IPS-11a (cell line): ENCODE measurements around the gene G3BP1.
"Not testable (repeated sequence)": the region's sequence is repeated elsewhere in the genome, so short reads cannot be mapped to it uniquely, and the experiment has no call there.

Experiments used
- H3K4me3 ChIP-seq: one replicate; pipeline ENCODE4 v1.5.1; 2013; ENCODE audit warnings: low read depth, low read length, control low read depth

G3BP1 gene

DNA sequence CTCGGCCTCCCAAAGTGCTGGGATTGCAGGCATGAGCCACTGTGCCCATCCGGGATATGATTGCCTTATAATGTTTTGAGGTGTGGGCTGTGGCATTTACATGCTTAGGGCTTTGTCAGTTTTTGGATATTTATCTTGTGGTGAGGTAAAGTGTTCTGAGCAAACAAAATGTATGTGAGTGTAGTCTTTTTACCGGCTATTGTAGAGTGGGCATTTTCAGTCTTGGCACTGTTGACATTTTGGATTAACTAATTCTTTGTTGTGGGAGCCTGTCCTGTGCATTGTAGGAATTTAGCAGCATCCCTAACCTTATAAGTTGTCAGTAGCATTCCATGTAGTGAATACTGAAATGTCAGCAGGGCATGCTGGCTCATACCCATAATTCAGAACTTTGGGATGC, 21.6 kb downstream of the G3BP1 start:
- H3K4me3 ChIP-seq: no peak overlapping the region

DNA sequence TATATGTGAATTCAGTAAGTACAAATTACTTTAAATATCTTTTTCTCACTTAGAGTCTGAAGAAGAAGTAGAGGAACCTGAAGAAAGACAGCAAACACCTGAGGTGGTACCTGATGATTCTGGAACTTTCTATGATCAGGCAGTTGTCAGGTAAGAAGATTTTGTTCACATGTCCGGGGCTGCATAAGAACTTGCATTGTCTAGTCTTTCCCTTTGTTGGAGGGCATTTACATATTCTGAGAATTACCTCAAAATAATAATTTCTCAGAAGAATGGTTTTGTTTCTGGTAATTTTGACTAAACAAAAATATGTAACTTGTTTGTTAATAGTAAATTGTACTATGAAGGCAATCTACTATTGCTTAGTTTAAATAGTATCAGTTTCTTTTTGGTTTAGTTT, 23.7 kb downstream of the G3BP1 start:
- no peak overlapping the region for H3K4me3 ChIP-seq

DNA sequence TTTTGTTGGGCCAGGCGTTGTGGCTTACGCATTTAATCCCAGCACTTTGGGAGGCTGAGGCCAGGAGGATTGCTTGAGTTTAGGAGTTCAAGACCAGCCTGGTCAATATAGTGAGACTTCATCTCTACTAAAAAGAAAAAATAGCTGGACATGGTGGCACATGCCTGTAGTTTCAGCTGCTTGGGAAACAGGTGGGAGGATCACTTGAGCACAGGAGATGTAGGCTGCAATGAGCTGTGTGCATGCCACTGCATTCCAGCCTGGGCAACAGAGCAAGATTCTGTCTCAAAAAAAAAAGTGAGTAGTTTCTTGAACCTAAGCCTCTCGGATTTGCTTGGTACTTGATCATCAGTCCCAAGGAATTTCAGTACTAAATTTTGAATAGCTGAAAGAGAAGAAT, 26.9 kb downstream of the G3BP1 start:
- no peak overlapping the region for H3K4me3 ChIP-seq

DNA sequence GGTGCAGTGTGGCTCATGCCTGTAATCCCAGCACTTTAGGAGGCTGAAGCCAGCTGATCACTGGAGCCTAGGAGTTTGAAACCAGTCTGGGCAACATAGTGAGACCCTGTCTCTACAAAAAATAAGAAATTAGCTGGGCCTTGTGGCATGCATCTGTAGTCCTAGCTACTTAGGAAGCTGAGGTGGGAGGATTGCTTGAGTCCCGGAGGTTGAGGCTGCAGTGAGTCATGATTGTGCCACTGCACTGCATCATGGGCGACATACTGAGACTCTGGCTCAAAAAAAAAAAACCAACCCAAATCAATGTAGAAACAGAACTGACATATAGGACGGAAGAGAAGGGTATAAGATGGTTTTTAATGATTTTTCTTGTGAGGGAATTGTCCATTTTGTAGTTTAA, 27.7 kb downstream of the G3BP1 start:
- no peak overlapping the region for H3K4me3 ChIP-seq

DNA sequence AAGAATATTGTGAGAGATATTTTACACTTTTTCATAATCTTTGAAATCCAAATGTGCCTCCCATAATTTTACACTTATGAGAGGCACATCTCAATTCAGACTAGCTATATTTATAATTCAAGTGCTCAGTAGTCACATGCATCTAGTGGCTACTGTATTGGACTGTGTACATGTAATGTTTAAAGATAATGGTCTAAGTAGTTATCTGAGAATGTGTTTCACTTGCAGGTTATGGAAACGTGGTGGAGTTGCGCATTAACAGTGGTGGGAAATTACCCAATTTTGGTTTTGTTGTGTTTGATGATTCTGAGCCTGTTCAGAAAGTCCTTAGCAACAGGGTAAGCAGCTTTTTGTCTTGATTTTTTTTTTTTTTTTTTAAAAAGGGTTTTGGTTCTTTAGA, 28.8 kb downstream of the G3BP1 start:
- H3K4me3 ChIP-seq: no peak overlapping the region

DNA sequence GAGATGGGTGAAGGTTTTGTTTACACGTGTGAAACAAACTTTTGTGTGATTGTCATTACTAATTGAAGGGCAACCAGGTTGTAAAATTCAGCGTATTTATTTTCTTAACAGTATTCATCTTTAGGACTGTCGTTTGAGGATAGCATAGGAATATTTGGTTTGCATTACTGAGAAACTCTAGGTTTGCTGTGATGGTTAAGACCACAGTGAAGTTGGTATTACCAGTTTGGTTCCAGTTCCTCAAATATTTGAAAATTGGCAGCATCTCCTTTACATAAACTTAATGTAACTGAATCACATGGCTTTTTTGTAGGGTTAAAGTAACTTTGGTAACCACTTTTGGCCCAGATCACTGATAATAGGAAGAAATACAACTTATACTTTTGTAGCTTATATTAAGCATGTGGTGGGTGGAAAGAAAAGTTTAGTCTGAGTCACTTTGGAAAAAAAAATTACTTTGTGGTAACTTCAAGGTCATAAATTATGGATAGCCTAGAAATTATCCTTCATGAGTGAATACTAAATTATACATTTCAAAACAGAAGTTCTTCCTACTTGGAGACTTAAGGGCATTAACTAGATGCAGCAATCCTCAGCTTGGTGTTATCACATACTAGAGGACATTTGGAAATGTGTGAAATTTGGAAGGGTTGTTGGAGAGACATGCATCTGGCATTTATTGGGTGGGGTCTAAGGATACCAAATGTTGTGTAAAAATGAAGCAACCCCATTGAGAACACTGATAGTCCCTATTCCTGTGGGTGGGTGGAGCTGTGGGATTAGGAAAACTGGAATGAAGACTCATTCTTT, 33.9 kb downstream of the G3BP1 start:
- no peak overlapping the region for H3K4me3 ChIP-seq

DNA sequence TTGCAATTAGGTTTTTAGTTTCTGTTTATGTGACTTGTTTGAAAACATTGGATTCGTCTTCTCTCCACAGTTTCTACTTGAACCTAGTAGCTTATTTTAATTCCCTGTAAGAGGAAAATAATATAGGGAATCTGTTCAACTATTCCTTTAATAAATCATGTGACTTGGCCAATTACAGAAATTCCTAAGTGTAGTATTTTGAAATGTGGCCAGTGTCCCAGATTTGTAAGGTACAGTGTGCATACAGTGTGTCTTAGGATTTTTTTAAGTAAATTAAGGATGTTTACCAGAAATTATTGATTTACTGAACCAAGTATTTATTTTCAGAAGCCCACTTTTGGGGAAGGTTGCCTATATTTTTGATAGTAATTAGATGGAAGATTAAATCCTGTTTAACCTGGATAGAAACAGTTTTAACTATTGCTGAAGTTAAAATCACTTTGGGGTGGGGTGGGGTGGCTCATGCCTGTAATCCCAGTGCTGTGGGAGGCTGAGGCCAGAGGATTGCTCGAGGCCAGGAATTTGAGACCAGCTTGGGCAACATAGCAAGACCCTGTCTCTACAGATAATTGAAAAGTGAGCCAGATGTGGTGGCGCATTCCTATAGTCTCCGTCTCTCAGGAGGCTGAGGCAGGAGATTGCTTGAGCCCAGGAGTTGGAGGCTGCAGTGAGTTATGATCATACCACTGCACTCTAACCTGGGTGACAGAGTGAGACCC, 36.9 kb downstream of the G3BP1 start:
- no peak overlapping the region for H3K4me3 ChIP-seq

DNA sequence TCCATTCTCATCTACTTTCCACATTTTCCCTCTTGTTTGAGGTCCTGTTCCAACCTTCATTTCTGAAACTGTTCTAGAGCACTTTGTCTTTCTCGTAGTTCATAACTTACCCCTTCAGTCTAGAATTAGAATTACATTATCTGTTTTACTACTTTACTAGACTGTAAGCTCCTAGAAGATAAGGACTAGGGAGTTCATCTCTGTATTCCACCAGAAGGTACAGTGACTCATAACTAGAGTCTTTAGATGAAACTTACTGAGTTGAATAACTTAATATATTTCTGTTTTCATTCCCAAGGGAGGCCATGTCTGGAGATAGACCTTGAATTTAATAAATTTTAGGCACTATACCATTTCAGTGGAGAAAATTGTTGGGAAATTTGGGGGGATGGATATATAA, 38.7 kb downstream of the G3BP1 start:
- H3K4me3 ChIP-seq: no peak overlapping the region

DNA sequence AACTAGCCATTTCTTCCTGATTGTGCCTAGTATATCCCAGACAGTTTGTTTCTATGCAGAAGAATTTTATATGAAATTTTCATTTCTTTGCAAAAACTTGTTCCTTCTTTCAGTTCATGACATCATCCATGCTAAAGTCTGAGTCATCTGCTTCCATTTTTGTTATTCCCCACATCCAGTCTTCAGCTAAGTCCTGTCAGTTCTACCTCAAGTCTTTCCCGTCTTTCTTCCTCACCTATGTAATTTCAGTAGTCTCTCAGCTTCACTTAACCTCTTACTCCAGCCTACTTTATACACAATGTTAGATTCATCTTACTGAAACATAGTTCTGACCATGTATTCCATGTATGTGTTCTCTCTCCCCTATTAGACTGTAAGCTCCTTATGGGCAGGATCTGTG, 39.1 kb downstream of the G3BP1 start:
- no peak overlapping the region for H3K4me3 ChIP-seq

DNA sequence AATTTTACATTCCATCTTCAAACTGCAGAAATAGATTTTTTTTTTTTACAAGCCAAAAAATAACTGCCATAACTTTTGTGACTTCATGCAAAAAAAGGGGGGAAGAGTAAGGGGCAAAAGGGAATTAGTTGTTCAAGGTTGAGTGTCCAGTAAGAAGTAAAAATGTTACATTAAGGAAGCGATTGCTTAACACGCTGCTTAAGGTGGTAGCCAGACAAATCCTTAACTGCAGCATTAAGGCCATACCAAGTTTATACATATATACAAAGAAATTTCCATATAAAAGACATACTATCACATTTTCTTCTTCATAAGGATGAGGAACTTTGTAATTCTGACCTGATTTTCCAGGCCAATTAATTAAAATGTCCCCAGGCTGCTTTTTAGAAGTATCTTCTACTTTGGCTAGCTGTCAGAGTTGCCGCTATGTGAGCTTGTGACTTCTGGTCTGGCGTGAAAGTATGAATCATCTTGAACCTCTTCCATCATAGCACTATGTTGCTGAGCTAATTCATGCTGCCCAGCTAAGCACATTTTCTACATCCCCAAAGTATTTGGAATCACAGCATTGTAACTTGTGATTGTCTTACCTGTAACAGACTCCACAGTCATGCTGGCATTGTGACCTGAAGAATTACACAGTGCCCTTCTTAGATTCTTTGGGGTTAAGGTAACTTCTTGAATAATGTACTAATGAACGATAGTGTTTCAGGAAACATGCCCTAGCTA, 40.0 kb downstream of the G3BP1 start:
- no peak overlapping the region for H3K4me3 ChIP-seq

DNA sequence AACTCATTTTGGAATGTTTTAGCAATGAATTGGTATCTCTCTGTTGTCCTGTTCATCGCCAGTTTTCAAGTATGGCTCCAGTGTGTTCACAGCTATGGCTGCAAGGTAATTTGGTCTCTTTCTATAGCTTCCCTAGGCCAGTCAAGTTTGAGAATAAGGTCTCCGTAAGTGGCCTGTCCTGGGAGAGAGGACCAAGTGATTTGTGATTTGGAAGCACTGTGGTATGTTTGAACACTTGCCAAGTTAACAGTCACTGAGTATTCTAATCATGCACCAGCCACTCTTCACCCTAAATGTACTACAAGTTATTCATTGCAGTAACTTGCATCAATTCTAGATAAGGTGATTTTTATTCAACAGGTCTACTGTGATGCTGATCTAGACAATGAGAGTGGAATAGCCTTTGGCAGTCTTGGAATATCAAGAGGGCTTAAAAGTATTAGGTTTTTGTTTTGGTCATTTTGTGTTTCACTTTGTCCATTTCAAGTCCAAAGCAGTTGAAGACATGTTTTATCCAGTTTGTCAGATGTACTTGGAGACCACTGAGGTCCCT, 41.1 kb downstream of the G3BP1 start:
- no peak overlapping the region for H3K4me3 ChIP-seq

DNA sequence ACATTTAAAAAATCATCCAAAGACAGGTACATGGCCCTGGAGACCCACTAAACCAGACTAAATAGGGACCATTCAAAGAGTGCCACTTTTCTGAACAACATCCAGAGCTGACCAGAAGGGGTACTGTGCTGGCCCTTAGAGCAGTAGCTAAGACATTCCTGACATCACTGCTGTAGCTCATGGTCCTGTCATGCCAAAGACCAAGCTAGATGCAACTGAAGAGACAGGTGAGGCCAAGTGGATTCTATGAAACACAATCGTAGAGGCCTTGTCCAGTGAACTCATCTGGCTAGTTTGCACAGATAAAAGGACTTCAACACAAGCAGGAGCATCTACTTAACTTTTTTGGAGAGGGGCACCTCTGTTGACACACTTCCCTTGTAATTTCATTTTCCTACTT, 43.3 kb downstream of the G3BP1 start:
- H3K4me3 ChIP-seq: no peak overlapping the region

DNA sequence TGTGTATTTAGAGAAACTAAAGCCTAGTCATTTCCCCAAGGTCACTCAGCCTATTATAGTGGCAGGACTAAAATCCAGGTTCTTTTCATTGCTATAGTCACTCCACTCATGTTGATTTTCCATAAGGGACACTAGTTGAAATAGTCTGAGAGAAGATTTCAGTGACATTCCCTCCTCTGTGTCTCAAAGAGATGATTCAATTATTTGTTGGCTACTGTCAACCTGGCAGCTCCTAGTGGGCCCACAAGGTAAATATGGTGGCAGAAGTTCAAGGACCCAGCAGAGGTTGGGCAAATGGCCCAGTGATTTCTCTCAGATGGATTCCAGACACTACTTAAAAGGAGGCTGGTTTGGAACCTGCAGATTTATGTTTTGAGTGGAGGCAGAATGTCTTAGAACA, 48.1 kb downstream of the G3BP1 start:
- H3K4me3 ChIP-seq: no peak overlapping the region

DNA sequence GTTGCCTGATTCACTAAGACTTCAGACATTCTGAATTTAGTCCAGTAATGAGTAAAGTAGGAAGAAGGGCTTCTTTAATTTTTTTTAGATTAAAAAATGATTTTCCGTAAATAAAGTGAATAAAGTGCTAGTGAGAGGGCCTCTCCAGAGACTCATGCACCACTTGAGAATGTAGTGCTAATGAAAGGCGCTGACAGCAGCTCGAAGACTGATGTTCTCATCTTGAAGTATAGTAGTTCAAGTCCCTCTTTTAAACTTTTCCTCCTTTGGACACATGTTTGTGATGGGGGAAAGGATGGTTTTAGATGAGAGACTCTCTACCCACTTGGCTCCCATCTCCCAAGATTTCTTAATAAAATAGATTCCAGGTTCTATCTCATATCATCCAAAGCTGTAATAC, 48.5 kb downstream of the G3BP1 start:
- H3K4me3 ChIP-seq: no peak overlapping the region

DNA sequence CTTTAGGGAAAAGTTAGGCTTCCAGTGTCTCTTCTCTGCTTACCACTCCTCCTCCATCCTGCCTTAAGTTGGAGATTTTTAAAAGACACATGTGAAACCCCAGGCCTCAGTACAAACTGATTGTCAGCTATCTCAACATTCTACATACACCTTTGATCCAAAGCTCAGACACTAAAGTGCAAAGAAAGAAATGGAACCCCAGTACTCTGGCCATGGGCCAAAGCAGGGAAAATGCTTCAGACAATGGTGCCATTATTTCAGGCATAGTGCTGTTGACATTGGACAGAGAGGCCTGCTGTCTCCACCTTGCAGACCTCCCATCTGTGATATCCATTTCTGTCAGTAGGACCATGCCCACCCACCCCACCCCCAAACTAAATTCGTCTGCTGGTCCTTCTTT, 49.1 kb downstream of the G3BP1 start:
- no peak overlapping the region for H3K4me3 ChIP-seq

DNA sequence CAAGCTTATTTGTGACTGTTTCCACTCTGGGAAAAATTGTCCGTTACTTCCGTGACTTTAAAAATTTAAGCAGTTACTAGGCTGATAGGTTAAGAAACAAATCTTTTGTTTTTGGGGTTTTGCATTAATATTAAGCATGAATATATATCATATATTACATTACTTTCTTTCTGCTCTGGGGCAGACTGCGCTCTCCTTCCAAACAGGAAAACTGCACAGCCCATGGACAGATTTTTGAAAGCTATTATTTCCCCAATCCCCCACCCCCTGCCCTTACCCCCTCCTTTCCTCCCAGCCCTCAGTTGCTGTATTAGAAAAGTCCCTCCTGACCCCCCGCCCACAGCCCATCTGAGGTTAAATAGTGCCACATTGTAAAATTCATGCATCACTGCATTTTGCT, 50.4 kb downstream of the G3BP1 start:
- H3K4me3 ChIP-seq: no peak overlapping the region

DNA sequence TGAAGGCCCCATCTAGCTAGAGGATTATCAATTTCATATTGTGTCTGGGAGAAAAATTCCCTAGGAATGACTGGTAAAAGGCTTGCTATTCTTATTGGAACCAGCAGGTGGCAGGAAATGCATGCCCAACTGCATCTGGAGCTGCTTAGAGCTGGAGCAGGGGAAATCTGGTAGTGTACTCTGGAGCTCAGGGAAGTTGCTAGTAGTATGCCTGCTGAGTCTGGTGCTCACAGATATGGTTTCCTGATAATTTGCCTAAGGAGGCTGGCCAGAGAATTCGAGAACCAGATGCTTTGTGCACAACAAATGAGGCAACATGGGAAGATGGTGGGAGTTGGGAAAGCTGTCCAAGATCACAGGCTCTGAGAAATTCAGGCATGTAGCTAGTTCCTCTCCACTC, 53.7 kb downstream of the G3BP1 start:
- no peak overlapping the region for H3K4me3 ChIP-seq

DNA sequence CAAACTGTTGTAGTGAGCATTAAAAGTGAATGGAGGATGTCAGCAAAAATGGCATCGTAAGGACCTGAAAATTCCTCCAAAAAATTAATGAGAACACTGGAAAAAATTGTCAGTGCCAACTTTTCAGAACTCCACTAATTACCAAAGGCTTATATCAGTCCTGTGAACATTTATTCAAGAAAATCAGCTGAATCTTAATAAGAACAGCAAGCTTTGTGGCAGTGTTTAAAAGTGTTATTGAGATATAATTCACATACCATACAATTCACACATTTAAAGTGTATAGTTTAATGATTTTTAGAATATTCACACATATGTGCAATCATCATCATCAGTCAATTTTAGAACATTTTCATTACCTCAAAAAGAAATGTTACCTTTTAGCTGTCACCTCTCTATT, 57.6 kb downstream of the G3BP1 start:
- H3K4me3 ChIP-seq: no peak overlapping the region

DNA sequence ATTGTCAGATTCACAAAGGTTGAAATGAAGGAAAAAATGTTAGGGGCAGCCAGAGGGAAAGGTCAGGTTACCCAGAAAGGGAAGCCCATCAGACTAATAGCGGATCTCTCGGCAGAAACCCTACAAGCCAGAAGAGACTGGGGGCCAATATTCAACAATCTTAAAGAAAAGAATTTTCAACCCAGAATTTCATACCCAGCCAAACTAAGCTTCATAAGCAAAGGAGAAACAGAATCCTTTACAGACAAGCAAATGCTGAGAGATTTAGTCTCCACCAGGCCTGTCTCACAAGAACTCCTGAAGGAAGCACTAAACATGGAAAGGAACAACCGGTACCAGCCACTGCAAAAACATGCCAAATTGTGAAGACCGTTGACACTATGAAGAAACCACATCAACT, 61.1 kb downstream of the G3BP1 start:
- H3K4me3 ChIP-seq: not testable (repeated sequence)

DNA sequence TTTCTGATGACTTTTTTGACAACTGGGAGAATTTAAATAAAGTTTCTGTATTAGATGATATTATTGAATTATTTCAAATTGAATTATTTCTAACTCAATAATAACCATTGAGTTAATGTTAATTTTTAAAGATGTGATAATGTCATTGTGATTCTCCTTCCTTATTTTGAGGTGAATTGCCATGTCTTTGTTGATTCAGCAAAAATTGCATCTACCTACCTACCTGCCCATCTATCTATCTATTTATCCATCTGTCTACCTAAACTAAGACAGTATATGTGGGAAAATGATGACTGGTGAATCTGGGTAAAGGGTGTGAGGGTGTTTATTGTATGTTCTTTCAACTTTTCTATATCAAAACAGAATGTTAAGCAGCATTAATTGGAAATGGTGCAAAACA, 75.0 kb downstream of the G3BP1 start:
- no peak overlapping the region for H3K4me3 ChIP-seq

DNA sequence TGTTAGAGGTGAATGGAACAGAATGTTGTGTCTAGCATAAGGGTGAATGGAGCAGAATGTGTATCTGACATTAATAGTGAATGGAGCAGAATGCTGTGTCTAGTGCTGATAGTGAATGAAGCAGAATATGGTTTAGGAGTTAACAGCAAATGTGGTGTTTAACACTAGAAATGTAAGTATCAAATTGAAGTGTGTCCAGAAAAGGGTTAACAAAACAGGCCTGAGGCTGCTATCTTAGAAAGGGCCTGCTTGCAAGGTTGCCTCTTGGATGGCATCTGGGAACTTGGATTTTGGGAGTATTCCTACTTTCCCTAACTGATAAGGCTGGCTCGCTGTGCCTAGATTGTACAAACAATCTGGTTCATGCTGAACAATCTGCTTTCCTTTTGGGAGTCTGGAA, 76.1 kb downstream of the G3BP1 start:
- no peak overlapping the region for H3K4me3 ChIP-seq

DNA sequence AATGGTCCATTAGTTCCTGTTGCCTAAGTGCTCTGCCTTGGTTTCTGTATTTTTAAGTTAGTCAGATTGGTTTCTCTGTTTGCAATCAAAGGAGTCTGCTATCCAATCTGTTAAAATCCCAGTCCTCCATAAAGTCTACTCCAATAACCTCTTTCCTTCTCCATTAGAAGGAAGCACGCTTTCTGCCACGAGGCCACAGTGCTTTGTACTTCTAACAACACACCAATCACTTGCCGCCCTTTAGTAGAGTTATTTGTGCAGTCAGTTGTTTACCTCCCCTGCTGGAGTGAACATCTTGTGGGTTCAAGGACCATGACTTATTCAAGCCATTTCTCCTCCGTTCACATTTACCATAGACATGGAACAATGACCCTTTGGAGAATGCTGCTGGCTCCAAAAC, 83.9 kb downstream of the G3BP1 start:
- H3K4me3 ChIP-seq: no peak overlapping the region
